ENCODE measurements around the gene CNN1. TPM values are rescaled to one million over a fixed set of nuclear protein-coding genes. Genes with fewer than 3 reads are reported as not detected.

Gene CNN1
- polyA plus RNA-seq, 1 of the 3 experiments (the other 2 are of a cell fraction): 4.6 TPM

DNA sequence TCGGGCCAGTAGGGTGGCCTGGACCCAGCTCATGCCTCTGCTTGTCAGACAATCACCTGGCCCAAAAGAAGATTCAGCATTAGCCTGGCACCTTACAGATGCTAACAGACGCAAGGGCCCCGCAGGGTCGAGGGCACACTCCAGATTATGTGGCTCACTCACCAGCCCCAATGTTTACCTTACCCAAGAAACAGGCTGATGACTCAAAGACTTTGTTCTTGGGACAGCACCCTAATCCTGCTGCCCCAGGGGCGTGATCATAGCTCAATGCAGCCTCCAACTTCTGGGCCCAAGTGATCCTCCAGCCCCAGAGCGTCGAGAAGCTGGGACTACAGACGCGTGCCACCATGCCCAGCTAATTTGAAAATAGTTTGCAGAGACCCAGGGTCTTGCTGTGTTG, 19.5 kb upstream of the CNN1 start:
- Histone ChIP-seq H3F3A (replicated peaks; ENCODE audit: insufficient read depth) (no peaks in the 10 kb centered on the region), H3K9me2 (no peaks in the 10 kb centered on the region), H3K27ac (ENCODE audit: low read depth in 2 of 2, low read length in 1 of 2) (no peak overlapping the region), H4K20me1 (ENCODE audit: insufficient read depth) (no peaks in the 10 kb centered on the region), H3K9me3 (no peaks in the 10 kb centered on the region), H3K4me2 (no peak overlapping the region), H3K4me3 (ENCODE audit: low read depth in 2 of 2, low read length in 1 of 2) (no peak overlapping the region), H3K9ac (no peak overlapping the region), H3K36me3 (replicated peaks in 1 of 2; ENCODE audit: control insufficient read depth in 1 of 2, insufficient read depth in 2 of 2, low read length in 1 of 2) (peaks cover 0 to 3% of the 10 kb centered on the region in 2 experiments), H3K4me1 (ENCODE audit: control insufficient read depth in 1 of 2, insufficient read depth in 2 of 2, low read depth in 1 of 2, low read length in 1 of 2) (no peaks in the 10 kb centered on the region), H2AFZ (ENCODE audit: low read depth) (no peak overlapping the region), H3K27me3 (ENCODE audit: insufficient read depth) (no peaks in the 10 kb centered on the region), H3K79me2 (ENCODE audit: insufficient read depth) (0 out of 2 replicates have a peak, but pooled peaks cover 4% of the 10 kb centered on the region)
- DNase-seq: no peak
- no peak for TF ChIP-seq RFX5 (IDR thresholded peaks at IDR 0.05; ENCODE audit: low read length)
- TF ChIP-seq GATA2 (CRISPR knock-in tag; IDR thresholded peaks at IDR 0.05): no peak
- no peak for TF ChIP-seq NFIC (IDR thresholded peaks at IDR 0.05; ENCODE audit: borderline replicate concordance)
- TF ChIP-seq USF1 (IDR thresholded peaks at IDR 0.05; ENCODE audit: borderline replicate concordance, low read depth): no peak
- no peak for TF ChIP-seq NRF1 (IDR thresholded peaks at IDR 0.05; ENCODE audit: low read depth, low read length)
- no peak for TF ChIP-seq RCOR1 (IDR thresholded peaks at IDR 0.05; ENCODE audit: low read length)
- no peak for TF ChIP-seq ELF1 (IDR thresholded peaks at IDR 0.05)
- TF ChIP-seq CTCF (IDR thresholded peaks at IDR 0.05): no peak
- TF ChIP-seq, protein P1, sequence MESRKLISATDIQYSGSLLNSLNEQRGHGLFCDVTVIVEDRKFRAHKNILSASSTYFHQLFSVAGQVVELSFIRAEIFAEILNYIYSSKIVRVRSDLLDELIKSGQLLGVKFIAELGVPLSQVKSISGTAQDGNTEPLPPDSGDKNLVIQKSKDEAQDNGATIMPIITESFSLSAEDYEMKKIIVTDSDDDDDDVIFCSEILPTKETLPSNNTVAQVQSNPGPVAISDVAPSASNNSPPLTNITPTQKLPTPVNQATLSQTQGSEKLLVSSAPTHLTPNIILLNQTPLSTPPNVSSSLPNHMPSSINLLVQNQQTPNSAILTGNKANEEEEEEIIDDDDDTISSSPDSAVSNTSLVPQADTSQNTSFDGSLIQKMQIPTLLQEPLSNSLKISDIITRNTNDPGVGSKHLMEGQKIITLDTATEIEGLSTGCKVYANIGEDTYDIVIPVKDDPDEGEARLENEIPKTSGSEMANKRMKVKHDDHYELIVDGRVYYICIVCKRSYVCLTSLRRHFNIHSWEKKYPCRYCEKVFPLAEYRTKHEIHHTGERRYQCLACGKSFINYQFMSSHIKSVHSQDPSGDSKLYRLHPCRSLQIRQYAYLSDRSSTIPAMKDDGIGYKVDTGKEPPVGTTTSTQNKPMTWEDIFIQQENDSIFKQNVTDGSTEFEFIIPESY (IDR thresholded peaks at IDR 0.05; ENCODE audit: borderline replicate concordance, low read depth): no peak
- no peak for TF ChIP-seq MXI1 (IDR thresholded peaks at IDR 0.05; ENCODE audit: low read depth, low read length)
- TF ChIP-seq USF2 (IDR thresholded peaks at IDR 0.05; ENCODE audit: borderline replicate concordance, low read depth, low read length): no peak
- ChIA-PET POLR2A (no interaction called here), CTCF (interaction anchor here (1.2 to 1.3 kb wide), 2 partner anchors 42 to 69 kb away, joined by 3 read pairs; no protein-coding TSS in a partner anchor)
- WGBS (ENCODE audit: low lambda C conversion rate): 98% methylated on average over 8 of the region's 9 CpGs
